Measurements from ENCODE around the gene ATP2B2.

- TF ChIP-seq REST (IDR thresholded peaks at IDR 0.05; ENCODE audit: unreplicated experiment) (no peak), CTCF (conservative IDR thresholded peaks at IDR 0.05; ENCODE audit: low read depth in 2 of 2) (no peak), POLR2AphosphoS5 (IDR thresholded peaks at IDR 0.05; ENCODE audit: low read depth) (no peak)
Measured at GRCh38 chr3:10466186-10466585, 39.2 kb downstream of the ATP2B2 start.

Measured in GM23338 (cell line).